CD4-positive, alpha-beta T cell treated with Interleukin-1 beta for 1 hour (primary cell): ENCODE data around the gene MED17.
"Not testable (repeated sequence)": the region's sequence is repeated elsewhere in the genome, so short reads cannot be mapped to it uniquely, and the experiment has no call there.

ENCODE experiments used
- DNase-seq, 2 donors: peaks; one replicate each; pipeline ENCODE4 v3.0.0-alpha.2; 2020 to 2022

Gene MED17

GRCh38 chr11:93757924-93758865, 25.9 kb upstream of the MED17 start:
- DNase-seq: no peak

- not testable (repeated sequence) for DNase-seq
These were observed 25.0 kb upstream of the MED17 start for GRCh38 chr11:93759123-93759522.

GRCh38 chr11:93761910-93762309, 22.2 kb upstream of the MED17 start:
- no peak for DNase-seq

DNA sequence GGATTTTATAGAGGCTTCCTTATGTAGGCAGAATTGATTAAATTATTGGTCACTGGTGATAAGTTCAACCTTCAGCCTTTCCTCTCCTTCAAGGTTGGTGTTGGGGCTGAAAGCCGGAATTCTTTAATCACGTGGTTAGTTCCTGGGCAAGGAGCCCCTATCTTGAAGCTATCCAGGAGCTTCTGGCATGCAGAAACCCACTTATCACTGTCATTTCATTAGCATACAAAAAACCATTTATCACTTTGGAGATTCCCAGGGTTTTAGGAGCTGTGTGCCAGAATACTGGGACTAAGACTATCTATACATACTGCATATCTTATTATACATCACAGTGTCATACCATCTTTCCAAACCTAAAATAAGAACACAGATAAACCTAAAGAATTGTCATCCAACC, 18.5 kb upstream of the MED17 start:
- no peak for DNase-seq

DNA sequence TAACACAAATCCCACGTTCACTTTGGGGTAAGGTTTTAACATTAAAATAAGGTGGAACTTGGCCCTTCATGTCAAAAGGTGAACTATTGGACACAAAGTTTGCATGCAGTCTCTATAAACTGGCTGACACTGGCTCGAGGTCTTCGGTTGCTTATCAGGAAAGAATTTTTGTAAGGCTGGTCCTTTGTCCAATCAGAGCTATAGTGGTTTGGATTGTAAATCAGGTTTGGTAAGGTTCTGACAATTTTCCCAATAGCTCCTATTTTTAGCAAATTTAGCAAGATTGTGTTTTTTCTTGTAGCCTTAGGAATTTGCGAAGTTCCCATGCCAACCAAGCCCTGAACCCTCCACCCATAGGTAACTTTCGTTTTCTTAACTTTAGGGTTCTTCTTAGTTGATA, 17.6 kb upstream of the MED17 start:
- DNase-seq: no peak

DNA sequence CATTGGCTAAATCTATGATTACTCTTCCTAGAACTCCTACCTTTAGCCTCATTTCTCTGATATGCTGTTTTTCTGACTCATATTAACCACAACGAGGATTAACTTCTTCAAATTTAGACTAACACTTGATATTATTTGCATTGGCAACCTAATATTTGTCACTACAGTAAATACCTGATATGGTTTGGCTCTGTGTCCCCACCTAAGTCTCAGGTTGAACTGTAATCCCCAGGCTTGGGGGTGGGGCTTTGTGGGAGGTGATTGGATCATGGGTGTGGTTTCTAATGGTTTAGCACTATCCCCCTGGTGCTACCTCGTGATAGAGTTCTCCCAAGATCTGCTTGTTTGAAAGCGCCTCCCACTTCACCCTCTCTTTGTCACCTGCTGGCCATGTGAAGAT, 17.1 kb upstream of the MED17 start:
- DNase-seq: no peak

DNA sequence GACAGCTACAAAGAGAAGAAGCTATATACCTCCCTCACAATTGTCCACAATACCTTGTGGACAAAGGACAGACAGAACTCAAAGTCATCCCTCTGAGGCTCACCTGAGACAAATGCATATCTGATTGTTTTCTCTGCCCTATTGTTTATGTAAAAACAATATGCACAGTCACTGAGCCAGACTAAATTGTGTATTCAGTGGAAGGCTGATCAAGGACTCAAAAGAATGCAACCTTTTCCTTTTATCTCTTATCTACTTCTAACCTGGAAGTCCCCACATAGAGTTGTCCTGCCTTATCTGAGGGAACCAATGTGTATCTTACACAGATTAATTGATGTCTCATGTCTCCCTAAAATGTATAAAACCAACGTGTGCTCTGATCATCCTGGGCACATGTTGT, 13.9 kb upstream of the MED17 start:
- DNase-seq: no peak

GRCh38 chr11:93772123-93772522, 12.0 kb upstream of the MED17 start:
- DNase-seq: no peak

- DNase-seq: no peak
These were observed 11.0 kb upstream of the MED17 start for GRCh38 chr11:93773045-93773477.

GRCh38 chr11:93773601-93774200, 10.4 kb upstream of the MED17 start:
- no peak for DNase-seq

GRCh38 chr11:93774560-93774959, 9.5 kb upstream of the MED17 start:
- not testable (repeated sequence) for DNase-seq

- peak in 1 of 2 donors; percentile 8 for DNase-seq
These were observed 8.8 kb upstream of the MED17 start for GRCh38 chr11:93775289-93775688.

- DNase-seq: no peak
These were observed 720 bp upstream of the MED17 start for GRCh38 chr11:93783362-93783761.

DNA sequence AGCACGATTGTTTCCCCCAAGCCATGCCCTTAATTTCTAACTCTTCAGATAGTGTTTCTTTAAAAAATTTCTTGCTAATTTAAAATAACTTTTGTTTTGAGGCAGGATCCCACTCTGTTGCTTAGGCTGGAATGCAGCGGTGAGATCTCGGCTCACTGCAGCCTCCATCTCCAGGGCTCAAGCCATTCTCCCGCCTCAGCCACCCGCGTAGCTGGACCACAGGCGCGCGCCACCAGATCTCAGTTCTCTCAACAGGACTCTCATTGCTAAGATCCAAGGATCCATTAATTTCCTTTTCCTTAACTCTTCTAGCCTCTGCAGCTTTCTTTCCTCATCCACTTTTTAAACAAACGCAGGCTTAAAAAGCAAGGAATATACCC, 327 bp upstream of the MED17 start:
- no peak for DNase-seq

DNA sequence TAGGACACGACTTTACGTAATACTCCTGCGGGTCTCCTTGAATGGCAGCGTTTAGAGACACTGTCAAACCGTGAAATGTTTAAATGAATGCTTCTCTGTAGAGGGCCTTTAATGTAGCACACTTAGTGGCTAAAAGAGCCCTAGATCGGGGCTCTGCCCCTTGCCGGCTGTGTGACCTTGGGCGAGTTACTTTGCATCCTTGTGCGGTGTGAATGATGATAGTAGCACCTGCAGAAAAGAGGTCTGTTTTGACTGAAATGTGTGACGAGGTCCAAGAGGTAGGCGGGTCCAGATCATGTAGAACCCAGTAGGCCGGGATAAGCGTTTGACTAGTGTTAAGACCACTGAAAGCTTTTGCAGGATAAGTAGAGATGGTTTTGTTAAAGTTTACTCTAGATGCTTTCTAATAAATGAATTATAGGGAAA, 866 bp downstream of the MED17 start:
- DNase-seq: no peak

GRCh38 chr11:93791493-93791892, 7.4 kb downstream of the MED17 start:
- DNase-seq: no peak

DNA sequence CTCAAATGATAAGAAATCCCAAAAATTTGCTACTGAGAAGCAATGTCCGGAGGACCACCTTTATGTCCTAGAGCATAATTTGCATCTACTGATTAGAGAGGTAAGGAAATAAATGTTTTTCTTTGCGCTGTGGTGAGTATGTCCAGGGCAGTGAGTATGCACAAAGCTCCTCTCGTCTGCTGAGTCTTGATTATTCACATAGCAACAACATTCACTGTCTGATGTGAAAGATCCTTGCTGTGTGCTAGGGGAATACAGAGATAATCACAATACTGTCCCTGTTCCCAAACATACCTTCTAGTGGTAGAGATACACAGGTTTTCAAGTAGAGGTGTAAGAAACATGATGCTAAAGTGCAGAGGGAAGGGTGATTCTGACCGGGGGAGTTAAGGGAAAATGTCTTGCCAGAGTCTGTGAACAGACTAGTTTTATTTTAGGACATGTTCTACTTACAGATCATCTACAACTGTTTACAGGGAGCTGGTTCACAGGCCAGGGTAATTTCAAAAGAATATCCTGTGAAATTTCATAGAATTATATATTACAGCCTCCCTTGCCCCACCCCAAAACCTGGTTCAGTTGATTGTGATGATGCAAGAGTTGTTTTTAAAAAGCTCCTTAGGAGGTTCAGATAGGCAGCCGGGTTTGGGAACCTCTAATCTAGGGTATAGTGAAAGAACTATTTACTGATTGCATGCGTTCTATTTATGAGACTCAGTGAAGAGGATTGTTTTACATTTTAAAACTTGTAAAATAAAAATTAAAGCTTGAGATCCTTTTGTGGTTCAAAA, 12.6 kb downstream of the MED17 start:
- no peak for DNase-seq

DNA sequence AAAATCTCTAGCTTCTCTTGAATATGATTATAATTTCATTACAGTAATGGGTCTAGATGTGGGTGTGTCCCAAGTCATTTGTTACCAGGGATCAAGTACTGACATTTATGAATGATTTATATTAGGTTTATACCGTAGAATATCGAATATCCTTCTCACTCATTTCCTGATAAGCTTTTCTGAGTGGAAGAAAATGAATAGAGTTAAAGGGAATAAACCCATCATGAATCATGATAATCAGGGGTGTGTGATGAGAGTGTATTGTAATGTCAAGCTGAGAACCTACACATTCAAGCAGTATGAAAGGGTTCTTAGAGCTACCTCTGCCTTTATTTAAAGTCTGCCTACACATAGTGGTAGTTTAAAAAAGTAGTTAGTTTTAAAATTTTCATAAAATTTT, 17.3 kb downstream of the MED17 start:
- no peak for DNase-seq

DNA sequence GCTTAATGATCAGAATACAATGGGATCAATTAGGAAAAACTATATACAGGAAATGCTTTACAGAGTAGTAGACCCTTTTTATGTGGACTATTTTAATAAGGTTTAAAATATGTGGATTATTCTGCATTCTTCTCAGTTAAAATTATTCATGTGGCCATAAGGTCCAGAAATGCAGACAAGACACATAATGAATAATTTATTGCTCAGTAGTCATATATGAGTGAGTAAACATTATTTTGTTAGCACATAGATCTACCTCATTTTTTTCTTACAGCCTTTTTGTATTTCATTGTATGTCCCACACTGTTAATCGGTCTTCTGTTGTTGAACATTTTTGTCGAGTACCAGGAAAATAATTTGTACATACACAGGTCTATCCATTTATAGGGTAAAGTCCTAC, 20.8 kb downstream of the MED17 start:
- DNase-seq: no peak

- no peak for DNase-seq
These were observed 23.9 kb downstream of the MED17 start for GRCh38 chr11:93807980-93808379.

DNA sequence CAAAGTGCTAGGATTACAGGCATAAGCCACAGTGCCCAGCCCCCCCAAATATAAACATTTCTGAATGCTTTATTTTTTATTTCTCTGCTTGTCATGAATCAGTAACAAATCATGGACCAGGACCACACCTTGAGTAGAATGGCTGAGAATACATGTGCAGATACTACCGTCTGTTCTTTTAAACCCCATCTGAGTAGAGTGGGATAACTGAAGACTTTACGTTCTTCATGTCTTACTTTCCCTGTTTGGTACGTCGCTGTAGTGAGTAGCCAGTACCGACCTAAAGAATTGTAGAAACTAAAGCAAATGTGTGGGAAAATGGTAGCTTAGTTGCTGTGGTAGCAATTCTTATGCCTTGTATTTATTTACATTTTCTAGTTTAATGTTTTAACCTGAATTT, 29.9 kb downstream of the MED17 start:
- no peak for DNase-seq

DNA sequence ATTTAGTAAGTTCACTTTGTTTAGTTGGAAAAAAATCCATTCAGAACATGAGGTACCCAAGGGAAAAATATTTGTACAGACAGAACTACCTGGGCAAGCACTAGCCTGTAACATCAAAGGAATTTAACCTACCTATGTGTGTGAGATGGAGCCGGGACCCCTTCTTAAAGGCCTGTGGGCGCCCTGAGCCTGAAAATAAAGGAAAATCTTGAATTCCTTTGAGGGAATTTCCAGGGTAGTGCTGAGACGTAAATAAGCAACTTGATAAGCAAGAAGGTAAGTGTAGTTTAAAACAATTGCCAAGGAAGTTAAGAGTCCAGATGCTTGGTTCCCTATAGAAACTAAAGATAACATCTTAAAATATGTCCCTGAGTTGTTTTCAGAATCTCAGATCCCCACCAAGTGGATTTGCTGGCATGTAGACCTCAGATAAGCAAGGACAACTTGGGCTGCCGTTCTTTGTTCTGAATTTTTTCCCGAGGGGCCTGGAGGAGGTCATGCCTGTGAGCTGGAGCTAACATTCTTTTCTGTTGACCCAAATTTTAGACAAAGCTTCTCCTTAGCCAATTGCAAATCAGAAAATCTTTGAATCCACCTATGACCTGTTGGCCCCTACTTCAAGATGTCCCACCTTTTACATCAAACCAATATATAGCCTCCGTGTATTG, 31.0 kb downstream of the MED17 start:
- no peak for DNase-seq
